Measurements from ENCODE around the gene ELSPBP1.
"Not testable (repeated sequence)": the region's sequence is repeated elsewhere in the genome, so short reads cannot be mapped to it uniquely, and the experiment has no call there.

The ELSPBP1 gene

GRCh38 chr19:47994209-47994802 is at the start of gene ELSPBP1:
Gene ELSPBP1, plus strand, starts transcription at chr19:47994632. Its CDS starts 14,036 bp downstream, at chr19:48008668.
- in situ Hi-C loops (cut with HindIII; ENCODE audit: low sequenced_read_pairs), result no loop called here
- no peak within 1 kb of the TSS for H3K4me3 ChIP-seq (ENCODE audit: low read depth, low read length)
- no peak for DNase-seq (ENCODE audit: low read depth, low spot score)
- no peak for TF ChIP-seq CTCF (IDR thresholded peaks at IDR 0.05; ENCODE audit: low read depth, low read length)

GRCh38 chr19:47949852-47950521 is 44.4 kb upstream of the ELSPBP1 start:
- DNase-seq (ENCODE audit: low read depth, low spot score); in situ Hi-C loops (cut with HindIII; ENCODE audit: low sequenced_read_pairs); H3K4me3 ChIP-seq (ENCODE audit: low read depth, low read length): not testable (repeated sequence)
- peak; percentile 11 for TF ChIP-seq CTCF (IDR thresholded peaks at IDR 0.05; ENCODE audit: low read depth, low read length)

DNA sequence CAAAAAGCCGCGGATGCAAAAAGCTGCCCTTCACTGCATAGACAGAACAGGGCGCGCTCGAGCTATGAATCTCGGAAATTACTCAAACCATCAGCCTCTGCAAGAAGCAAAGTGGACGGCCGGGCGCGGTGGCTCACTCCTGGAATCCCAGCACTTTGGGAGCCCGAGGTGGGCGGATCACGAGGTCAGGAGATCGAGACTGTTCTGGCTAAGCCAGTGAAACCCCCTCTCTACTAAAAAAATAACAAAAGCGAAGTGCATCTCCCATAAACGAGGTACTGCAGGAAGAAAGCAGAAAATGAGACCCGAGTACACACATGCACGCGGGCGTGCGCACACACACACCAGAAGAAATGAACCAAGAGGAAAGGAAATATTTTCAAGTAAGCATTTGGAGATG is 42.3 kb upstream of the ELSPBP1 start:
- DNase-seq (ENCODE audit: low read depth, low spot score); H3K4me3 ChIP-seq (ENCODE audit: low read depth, low read length); in situ Hi-C loops (cut with HindIII; ENCODE audit: low sequenced_read_pairs): not testable (repeated sequence)

GRCh38 chr19:47955936-47956335 is 38.5 kb upstream of the ELSPBP1 start:
- H3K4me3 ChIP-seq (ENCODE audit: low read depth, low read length); in situ Hi-C loops (cut with HindIII; ENCODE audit: low sequenced_read_pairs); DNase-seq (ENCODE audit: low read depth, low spot score): not testable (repeated sequence)

- H3K4me3 ChIP-seq (ENCODE audit: low read depth, low read length), result no peak overlapping the region
- in situ Hi-C loops (cut with HindIII; ENCODE audit: low sequenced_read_pairs), result no loop called here
- no peak for TF ChIP-seq CTCF (IDR thresholded peaks at IDR 0.05; ENCODE audit: low read depth, low read length)
- DNase-seq (ENCODE audit: low read depth, low spot score), result no peak
Measured at GRCh38 chr19:47973529-47973928, 20.9 kb upstream of the ELSPBP1 start.

DNA sequence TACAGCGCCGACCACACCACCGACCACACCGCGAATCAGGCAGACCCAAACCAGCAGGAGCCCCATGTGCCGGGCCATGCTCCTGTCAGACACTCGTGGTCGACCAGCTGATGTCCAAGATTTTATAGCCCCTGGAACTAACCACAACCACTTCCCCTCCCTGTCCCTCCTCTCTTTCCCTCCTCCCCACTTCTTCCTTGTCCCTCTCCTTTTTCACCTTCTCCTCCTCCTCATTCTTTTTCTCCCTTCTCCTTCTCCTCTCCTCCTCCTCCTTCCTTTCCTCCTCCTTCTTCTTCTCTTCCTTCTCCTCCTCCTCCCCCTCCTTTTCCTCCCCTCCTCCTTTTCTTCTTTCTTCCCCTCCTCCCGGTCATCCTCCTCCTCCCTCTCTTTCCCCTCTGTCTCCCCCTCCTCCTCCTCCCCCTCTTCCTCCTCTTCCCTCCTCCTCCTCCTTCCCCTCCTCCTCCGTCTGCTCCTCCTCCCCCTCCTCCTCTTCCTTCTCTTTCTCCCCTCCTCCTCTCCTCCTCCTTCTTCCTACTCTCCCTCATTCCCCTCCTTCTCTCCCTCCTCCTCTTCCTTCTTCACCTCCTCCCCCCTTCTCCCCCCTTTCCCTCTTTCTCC is 3.1 kb upstream of the ELSPBP1 start:
- in situ Hi-C loops (cut with HindIII; ENCODE audit: low sequenced_read_pairs), result no loop called here
- H3K4me3 ChIP-seq (ENCODE audit: low read depth, low read length), result no peak overlapping the region
- no peak for DNase-seq (ENCODE audit: low read depth, low spot score)
- no peak for TF ChIP-seq CTCF (IDR thresholded peaks at IDR 0.05; ENCODE audit: low read depth, low read length)

- no peak for TF ChIP-seq CTCF (IDR thresholded peaks at IDR 0.05; ENCODE audit: low read depth, low read length)
- in situ Hi-C loops (cut with HindIII; ENCODE audit: low sequenced_read_pairs), result no loop called here
- no peak within 1 kb of the TSS for H3K4me3 ChIP-seq (ENCODE audit: low read depth, low read length)
- no peak for DNase-seq (ENCODE audit: low read depth, low spot score)
Measured at GRCh38 chr19:47992070-47992469, 2.4 kb upstream of the ELSPBP1 start, which contains the start of gene BSPH1. Gene BSPH1, minus strand, starts transcription at chr19:47992170. Its CDS starts 89 bp downstream, at chr19:47992081.
